K562 (cell line): Measurements from ENCODE around the gene PYM1. TPM values are rescaled to one million over a fixed set of nuclear protein-coding genes. Genes with fewer than 3 reads are reported as not detected.

ENCODE experiments used
- CEBPG ChIP-seq, 3 experiments: fragments of 200-800 bp in 1 of 3; sonication (Bioruptor generic) in 1 of 3; sonication (generic) in 1 of 3; formaldehyde crosslinking in 1 of 3; IDR thresholded peaks in 2 of 3; conservative IDR thresholded peaks in 1 of 3; 2 replicates each; pipeline versions ENCODE4 v1.6.1 to v1.8.0; 2016 to 2022; ENCODE audit warnings: missing compliant biosample characterization in 2 of 3, missing genetic modification characterization in 2 of 3, mild to moderate bottlenecking in 1 of 3, missing genetic modification reagents in 1 of 3
- CREM ChIP-seq: IDR thresholded peaks from 2 replicates; pipeline ENCODE4 v1.6.1; 2014; ENCODE audit warnings: antibody characterized with exemption, low read depth
- EGR1 ChIP-seq: fragments of 450-650 bp; conservative IDR thresholded peaks from 2 replicates; pipeline ENCODE4 v1.6.1; 2017; ENCODE audit warnings: mild to moderate bottlenecking
- ETV6 ChIP-seq, 3 experiments: fragments of 150-350 bp in 1 of 3; sonication (generic) in 1 of 3; formaldehyde crosslinking in 1 of 3; IDR thresholded peaks; 2 replicates each; pipeline versions ENCODE4 v1.6.1 to v1.8.0; 2014 to 2022; ENCODE audit warnings: borderline replicate concordance in 2 of 3, low read depth in 2 of 3, antibody characterized with exemption in 1 of 3, low read length in 1 of 3, mild to moderate bottlenecking in 1 of 3, missing genetic modification reagents in 1 of 3
- FUS ChIP-seq: fragments of 200-400 bp; formaldehyde crosslinking; optimal IDR thresholded peaks from 2 replicates; pipeline ENCODE3; 2017; ENCODE audit warnings: low read depth, low read length
- HNRNPK ChIP-seq: fragments of 200-400 bp; formaldehyde crosslinking; IDR thresholded peaks from one replicate; pipeline ENCODE4 v1.6.1; 2018; ENCODE audit warnings: mild to moderate bottlenecking, low read depth, low read length; ENCODE audit not compliant: poor library complexity, severe bottlenecking
- MAFG ChIP-seq: fragments of 450-650 bp; conservative IDR thresholded peaks from 2 replicates; pipeline ENCODE4 v1.6.1; 2016; ENCODE audit warnings: missing genetic modification characterization, missing compliant biosample characterization
- MAFK ChIP-seq: IDR thresholded peaks from 2 replicates; pipeline ENCODE4 v1.6.1; 2011; ENCODE audit warnings: low read length, improper control_type of control experiment
- MYC ChIP-seq, 2 experiments: fragments of 250-450 bp in 1 of 2; sonication (Bioruptor Pico) in 1 of 2; IDR thresholded peaks; 2 replicates each; pipeline versions ENCODE4 v1.5.1 to v1.6.1; 2012 to 2021; ENCODE audit warnings: low read depth in 2 of 2, borderline replicate concordance in 1 of 2, improper control_type of control experiment in 1 of 2, low read length in 1 of 2, mild to moderate bottlenecking in 1 of 2, moderate library complexity in 1 of 2
- NR1H2 ChIP-seq: sonication (generic); formaldehyde crosslinking; IDR thresholded peaks from 2 replicates; pipeline ENCODE4 v1.4.0; 2020; ENCODE audit warnings: mild to moderate bottlenecking, missing genetic modification reagents
- PRPF4 ChIP-seq: fragments of 200-400 bp; formaldehyde crosslinking; IDR thresholded peaks from one replicate; pipeline ENCODE4 v1.6.1; 2017; ENCODE audit warnings: low read length, low read depth, mild to moderate bottlenecking; ENCODE audit not compliant: insufficient read depth, poor library complexity, severe bottlenecking
- RBM14 ChIP-seq: fragments of 200-400 bp; formaldehyde crosslinking; IDR thresholded peaks from 2 replicates; pipeline ENCODE4 v1.6.1; 2018; ENCODE audit warnings: low read depth, mild to moderate bottlenecking, low read length, moderate library complexity, borderline replicate concordance; ENCODE audit not compliant: insufficient read depth
- RREB1 ChIP-seq: fragments of 250-450 bp; sonication (Bioruptor Pico); IDR thresholded peaks from 2 replicates; pipeline ENCODE4 v1.4.0; 2020
- SMC3 ChIP-seq: conservative IDR thresholded peaks from 2 replicates; pipeline ENCODE4 v1.6.1; 2011; ENCODE audit warnings: low read depth, low read length, improper control_type of control experiment; ENCODE audit not compliant: insufficient read depth
- STAG1 ChIP-seq: sonication (generic); formaldehyde crosslinking; IDR thresholded peaks from 2 replicates; pipeline ENCODE4 v1.5.0; 2020; ENCODE audit warnings: missing genetic modification reagents, borderline replicate concordance
- ZMIZ1 ChIP-seq, 2 experiments: fragments of 150-350 bp in 1 of 2; IDR thresholded peaks; 2 replicates each; pipeline ENCODE4 v1.6.1; 2012 to 2016; ENCODE audit warnings: low read depth in 2 of 2, low read length in 2 of 2, mild to moderate bottlenecking in 1 of 2, moderate library complexity in 1 of 2
- polyA plus RNA-seq, 8 experiments: library from polyadenylated mRNA; depleted of rRNA in 4 of 8; stranded (reverse) in 5 of 8; unstranded in 3 of 8; fragments of >200 nt; fragmentation: Nextera tagmentation in 2 of 8; fragmentation: Illumina TruSeq in 1 of 8; extraction: Ambion mirVana in 2 of 8; extraction: Trizol in 1 of 8; gene quantifications; 2 replicates each; pipeline versions ENCODE4 v1.2.1 to v1.2.3, GENCODE V29; 2011 to 2014; ENCODE audit warnings: inconsistent platforms in 1 of 8, missing spikeins in 1 of 8
- total RNA-seq, 7 experiments: library from RNA; depleted of rRNA in 6 of 7; stranded (reverse); fragments of >200 nt in 6 of 7; fragmentation: Illumina TruSeq in 2 of 7; extraction: Trizol in 2 of 7; gene quantifications; 2 replicates each; pipeline versions ENCODE4 v1.2.1 to v1.2.3, GENCODE V29; 2011 to 2021; ENCODE audit warnings: low replicate concordance in 1 of 7

Gene PYM1
- total and polyA plus RNA-seq, 9 of the 15 experiments (the other 6 are each of a cell fraction or from before 2014, with no cell fraction given) = 29.0 to 51.3 (median 34.1) TPM

- TF ChIP-seq ZMIZ1 (IDR thresholded peaks at IDR 0.05; ENCODE audit: low read depth in 2 of 2, low read length in 2 of 2) (no peak), HNRNPK (no peak), SMC3 (peak; percentile 30; the same call in 1 of the 2 replicates), ETV6 (IDR thresholded peaks at IDR 0.05; ENCODE audit: borderline replicate concordance in 1 of 2, low read depth in 2 of 2, low read length in 1 of 2) (no peak), ETV6 (CRISPR knock-in tag; IDR thresholded peaks at IDR 0.05; ENCODE audit: borderline replicate concordance) (no peak), NR1H2 (CRISPR knock-in tag) (no peak), CEBPG (CRISPR knock-in tag; IDR thresholded peaks at IDR 0.05) (no peak), CEBPG (tag; conservative IDR thresholded peaks at IDR 0.05 in 1 of 2, IDR thresholded peaks at IDR 0.05 in 1 of 2) (no peak), MAFK (0 out of 2 replicates have a peak, but pooled peaks have one; percentile 2), PRPF4 (no peak), FUS (no peak), RBM14 (no peak), MYC (IDR thresholded peaks at IDR 0.05; ENCODE audit: low read depth, low read length) (no peak), MYC (CRISPR knock-in tag; IDR thresholded peaks at IDR 0.05; ENCODE audit: borderline replicate concordance, low read depth) (no peak), STAG1 (no peak), MAFG (tag) (no peak), EGR1 (no peak), CREM (0 out of 2 replicates have a peak, but pooled peaks have one; percentile 13), RREB1 (CRISPR knock-in tag) (no peak)
These were observed 3.1 kb upstream of the PYM1 start, which contains the start of gene DGKA (continued) for GRCh38 chr12:55930771-55931316.
